MM.1S (cell line): ENCODE results near the gene TMEM259.

Experiments
- DNase-seq: peaks from one replicate; pipeline ENCODE4 v3.0.0-alpha.2; 2015
- H2AFZ ChIP-seq: fragments of 300-600 bp; sonication (generic); 2 replicates; pipeline ENCODE4 v1.6.0; 2016; ENCODE audit warnings: antibody characterized with exemption, low read length
- H3F3A ChIP-seq: fragments of 300-600 bp; sonication (generic); 2 replicates; pipeline ENCODE4 v1.6.1; 2016; ENCODE audit warnings: mild to moderate bottlenecking, antibody characterized with exemption, low read length, moderate library complexity, mixed read lengths; ENCODE audit not compliant: insufficient read depth
- H3K27ac ChIP-seq: fragments of 300-600 bp; sonication (generic); 2 replicates; pipeline ENCODE4 v1.5.1; 2016; ENCODE audit warnings: mild to moderate bottlenecking, low read length
- H3K27me3 ChIP-seq: fragments of 300-600 bp; sonication (generic); replicated peaks from 2 replicates; pipeline ENCODE4 v1.6.0; 2016; ENCODE audit warnings: low read length; ENCODE audit not compliant: insufficient read depth
- H3K36me3 ChIP-seq: fragments of 300-600 bp; sonication (generic); replicated peaks from 2 replicates; pipeline ENCODE4 v1.6.1; 2016; ENCODE audit warnings: mild to moderate bottlenecking, low read length, mixed read lengths; ENCODE audit not compliant: insufficient read depth
- H3K4me1 ChIP-seq: fragments of 300-600 bp; sonication (generic); 2 replicates; pipeline ENCODE4 v1.6.1; 2016; ENCODE audit warnings: low read length, mixed read lengths
- H3K4me2 ChIP-seq: fragments of 300-600 bp; sonication (generic); 2 replicates; pipeline ENCODE4 v1.6.0; 2016; ENCODE audit warnings: low read depth, low read length
- H3K4me3 ChIP-seq: fragments of 300-600 bp; sonication (generic); 2 replicates; pipeline ENCODE4 v1.5.1; 2016; ENCODE audit warnings: low read length, mixed read lengths
- H3K79me2 ChIP-seq: fragments of 300-600 bp; sonication (generic); 2 replicates; pipeline ENCODE4 v1.6.1; 2016; ENCODE audit warnings: mixed run types, low read length, mixed read lengths
- H3K9ac ChIP-seq: fragments of 300-600 bp; sonication (generic); 2 replicates; pipeline ENCODE4 v1.6.1; 2016; ENCODE audit warnings: low read length, mixed read lengths
- H3K9me2 ChIP-seq: fragments of 300-600 bp; sonication (generic); replicated peaks from 2 replicates; pipeline ENCODE4 v1.6.1; 2016; ENCODE audit warnings: mild to moderate bottlenecking, low read length, mixed read lengths; ENCODE audit not compliant: insufficient read depth
- H3K9me3 ChIP-seq: fragments of 300-600 bp; sonication (generic); replicated peaks from 2 replicates; pipeline ENCODE4 v1.6.1; 2016; ENCODE audit warnings: mild to moderate bottlenecking, low read length, mixed read lengths; ENCODE audit not compliant: insufficient read depth
- H4K20me1 ChIP-seq: fragments of 300-600 bp; sonication (generic); 2 replicates; pipeline ENCODE4 v1.6.1; 2016; ENCODE audit warnings: mild to moderate bottlenecking, low read length, moderate library complexity, mixed read lengths; ENCODE audit not compliant: insufficient read depth
- EZH2 ChIP-seq: fragments of 300-600 bp; sonication (generic); optimal IDR thresholded peaks from 2 replicates; pipeline ENCODE3; 2017; ENCODE audit warnings: low read depth, mild to moderate bottlenecking, antibody characterized with exemption, low read length, mixed read lengths
- EZH2phosphoT487 ChIP-seq: fragments of 300-600 bp; sonication (generic); IDR thresholded peaks from 2 replicates; pipeline ENCODE4 v1.6.1; 2018; ENCODE audit warnings: antibody characterized with exemption, low read length
- TF ChIP-seq, protein P1 (sequence below): fragments of 300-600 bp; sonication (generic); IDR thresholded peaks from 2 replicates; pipeline ENCODE4 v1.5.1; 2016; ENCODE audit warnings: antibody characterized with exemption, low read length, mixed read lengths

TMEM259 gene

DNA sequence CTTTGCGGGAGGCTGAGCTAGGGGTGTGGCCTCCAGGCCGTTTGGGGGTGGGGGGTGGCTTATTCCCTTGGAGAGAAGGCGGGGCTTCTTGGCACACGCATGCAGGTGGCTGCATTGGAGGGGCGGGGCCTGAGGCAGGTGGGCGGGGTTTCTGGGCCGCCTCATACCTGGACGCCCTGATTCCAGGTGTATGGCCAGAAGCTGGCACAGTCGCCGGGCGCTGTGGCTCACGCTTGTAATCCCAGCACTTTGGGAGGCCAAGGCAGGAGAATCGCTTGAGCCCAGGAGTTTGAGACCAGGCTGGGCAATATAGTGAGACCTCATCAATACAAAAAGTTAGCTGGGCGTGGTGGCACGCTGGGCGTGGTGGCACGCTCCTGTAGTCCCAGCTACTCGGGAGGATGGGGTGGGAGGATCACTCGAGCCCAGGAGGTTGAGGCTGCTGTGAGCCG is 26.8 kb upstream of the TMEM259 start:
- 0 out of 2 replicates have a peak, but pooled peaks cover 2% of the 10 kb centered on the region for H3F3A ChIP-seq
- TF ChIP-seq, protein P1, sequence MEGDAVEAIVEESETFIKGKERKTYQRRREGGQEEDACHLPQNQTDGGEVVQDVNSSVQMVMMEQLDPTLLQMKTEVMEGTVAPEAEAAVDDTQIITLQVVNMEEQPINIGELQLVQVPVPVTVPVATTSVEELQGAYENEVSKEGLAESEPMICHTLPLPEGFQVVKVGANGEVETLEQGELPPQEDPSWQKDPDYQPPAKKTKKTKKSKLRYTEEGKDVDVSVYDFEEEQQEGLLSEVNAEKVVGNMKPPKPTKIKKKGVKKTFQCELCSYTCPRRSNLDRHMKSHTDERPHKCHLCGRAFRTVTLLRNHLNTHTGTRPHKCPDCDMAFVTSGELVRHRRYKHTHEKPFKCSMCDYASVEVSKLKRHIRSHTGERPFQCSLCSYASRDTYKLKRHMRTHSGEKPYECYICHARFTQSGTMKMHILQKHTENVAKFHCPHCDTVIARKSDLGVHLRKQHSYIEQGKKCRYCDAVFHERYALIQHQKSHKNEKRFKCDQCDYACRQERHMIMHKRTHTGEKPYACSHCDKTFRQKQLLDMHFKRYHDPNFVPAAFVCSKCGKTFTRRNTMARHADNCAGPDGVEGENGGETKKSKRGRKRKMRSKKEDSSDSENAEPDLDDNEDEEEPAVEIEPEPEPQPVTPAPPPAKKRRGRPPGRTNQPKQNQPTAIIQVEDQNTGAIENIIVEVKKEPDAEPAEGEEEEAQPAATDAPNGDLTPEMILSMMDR = no peak
- TF ChIP-seq EZH2 (no peak), EZH2phosphoT487 (no peak)
- H3K27ac ChIP-seq = no peak overlapping the region
- no peak overlapping the region for H3K4me2 ChIP-seq
- H4K20me1 ChIP-seq = no peaks in the 10 kb centered on the region
- H3K4me1 ChIP-seq = no peaks in the 10 kb centered on the region
- H3K4me3 ChIP-seq = no peak overlapping the region
- no peaks in the 10 kb centered on the region for H3K79me2 ChIP-seq
- no peaks in the 10 kb centered on the region for H3K9me2 ChIP-seq
- DNase-seq = no peak
- H3K9ac ChIP-seq = no peak overlapping the region
- no peaks in the 10 kb centered on the region for H3K9me3 ChIP-seq
- H3K27me3 ChIP-seq = no peaks in the 10 kb centered on the region
- no peak overlapping the region for H2AFZ ChIP-seq
- H3K36me3 ChIP-seq = no peaks in the 10 kb centered on the region; the same call in 1 of the 2 replicates

DNA sequence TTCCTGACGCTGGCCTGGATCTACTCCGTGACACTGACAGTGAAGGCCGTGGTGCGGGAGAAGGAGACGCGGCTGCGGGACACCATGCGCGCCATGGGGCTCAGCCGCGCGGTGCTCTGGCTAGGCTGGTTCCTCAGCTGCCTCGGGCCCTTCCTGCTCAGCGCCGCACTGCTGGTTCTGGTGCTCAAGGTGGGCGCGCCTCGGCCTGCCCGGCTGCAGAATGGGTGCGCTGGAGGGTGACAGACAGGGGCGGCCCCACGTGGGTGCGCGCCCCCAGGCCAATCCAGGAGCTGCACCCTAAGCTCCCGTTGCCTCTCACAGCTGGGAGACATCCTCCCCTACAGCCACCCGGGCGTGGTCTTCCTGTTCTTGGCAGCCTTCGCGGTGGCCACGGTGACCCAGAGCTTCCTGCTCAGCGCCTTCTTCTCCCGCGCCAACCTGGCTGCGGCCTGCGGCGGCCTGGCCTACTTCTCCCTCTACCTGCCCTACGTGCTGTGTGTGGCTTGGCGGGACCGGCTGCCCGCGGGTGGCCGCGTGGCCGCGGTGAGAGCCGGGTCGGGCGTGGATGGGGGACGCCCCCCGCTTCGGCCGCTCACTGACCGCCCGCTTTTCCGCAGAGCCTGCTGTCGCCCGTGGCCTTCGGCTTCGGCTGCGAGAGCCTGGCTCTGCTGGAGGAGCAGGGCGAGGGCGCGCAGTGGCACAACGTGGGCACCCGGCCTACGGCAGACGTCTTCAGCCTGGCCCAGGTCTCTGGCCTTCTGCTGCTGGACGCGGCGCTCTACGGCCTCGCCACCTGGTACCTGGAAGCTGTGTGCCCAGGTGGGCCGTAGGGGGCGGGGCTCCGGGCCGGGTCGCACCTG is 26.1 kb upstream of the TMEM259 start:
- H2AFZ ChIP-seq = no peak overlapping the region

GRCh38 chr19:1046117-1046626 is 25.2 kb upstream of the TMEM259 start:
- H3K4me2 ChIP-seq = no peak overlapping the region
- H3K9me2 ChIP-seq = no peaks in the 10 kb centered on the region
- H3K9me3 ChIP-seq = no peaks in the 10 kb centered on the region
- TF ChIP-seq EZH2phosphoT487 (no peak), EZH2 (no peak)
- TF ChIP-seq, protein P1 = no peak
- H3K4me3 ChIP-seq = no peak overlapping the region
- H3K27me3 ChIP-seq = no peaks in the 10 kb centered on the region
- H3K27ac ChIP-seq = no peak overlapping the region
- H4K20me1 ChIP-seq = no peaks in the 10 kb centered on the region
- peaks cover 8% of the 10 kb centered on the region for H3K79me2 ChIP-seq
- no peak for DNase-seq
- 0 out of 2 replicates have a peak, but pooled peaks cover 2% of the 10 kb centered on the region for H3F3A ChIP-seq
- no peak overlapping the region for H3K9ac ChIP-seq
- H2AFZ ChIP-seq = no peak overlapping the region
- H3K36me3 ChIP-seq = no peaks in the 10 kb centered on the region; the same call in 1 of the 2 replicates
- peaks cover 4% of the 10 kb centered on the region; the same call in 1 of the 2 replicates for H3K4me1 ChIP-seq

More for the DNA sequence above, 26.1 kb upstream of the TMEM259 start:
- DNase-seq = no peak
- H3K4me1 ChIP-seq = no peaks in the 10 kb centered on the region
- H3K27ac ChIP-seq = no peak overlapping the region
- H3K36me3 ChIP-seq = no peaks in the 10 kb centered on the region; the same call in 1 of the 2 replicates
- no peaks in the 10 kb centered on the region for H3K9me2 ChIP-seq
- H3K9me3 ChIP-seq = no peaks in the 10 kb centered on the region
- no peaks in the 10 kb centered on the region for H3K27me3 ChIP-seq
- H3K9ac ChIP-seq = no peak overlapping the region
- H3K4me2 ChIP-seq = no peak overlapping the region
- TF ChIP-seq, protein P1 = no peak
- TF ChIP-seq EZH2phosphoT487 (no peak), EZH2 (no peak)
- no peaks in the 10 kb centered on the region for H4K20me1 ChIP-seq
- H3K79me2 ChIP-seq = no peaks in the 10 kb centered on the region
- H3F3A ChIP-seq = 0 out of 2 replicates have a peak, but pooled peaks cover 2% of the 10 kb centered on the region
- H3K4me3 ChIP-seq = no peak overlapping the region
